ENCODE data around the gene ST6GALNAC3. TPM values are rescaled to one million over a fixed set of nuclear protein-coding genes. Genes with fewer than 3 reads are reported as not detected.

ST6GALNAC3 gene
- polyA plus RNA-seq, 1 experiment = 0.05 TPM

- no peaks in the 10 kb centered on the region for H3K36me3 ChIP-seq (ENCODE audit: control insufficient read depth, insufficient read depth, low read length)
- ChIA-PET POLR2A (no interaction called here), CTCF (no interaction called here)
- no peak overlapping the region for H3K4me3 ChIP-seq (ENCODE audit: low read depth, low read length)
- H3K27me3 ChIP-seq (ENCODE audit: control insufficient read depth, insufficient read depth, low read length) = no peaks in the 10 kb centered on the region
- no peak for DNase-seq (ENCODE audit: low read depth)
- TF ChIP-seq CTCF (IDR thresholded peaks at IDR 0.05; ENCODE audit: insufficient read depth, low read depth, low read length) = no peak
Measured at GRCh38 chr1:76124196-76124595, 49.6 kb downstream of the ST6GALNAC3 start.

- CTCF ChIA-PET = no interaction called here
- POLR2A ChIA-PET = no interaction called here
- DNase-seq (ENCODE audit: low read depth) = no peak
- no peak overlapping the region for H3K4me3 ChIP-seq (ENCODE audit: low read depth, low read length)
- no peaks in the 10 kb centered on the region for H3K27me3 ChIP-seq (ENCODE audit: control insufficient read depth, insufficient read depth, low read length)
- no peak for TF ChIP-seq CTCF (IDR thresholded peaks at IDR 0.05; ENCODE audit: insufficient read depth, low read depth, low read length)
- no peaks in the 10 kb centered on the region for H3K36me3 ChIP-seq (ENCODE audit: control insufficient read depth, insufficient read depth, low read length)
Measured at GRCh38 chr1:76125473-76126219, 51.1 kb downstream of the ST6GALNAC3 start.

- no peak for TF ChIP-seq CTCF (IDR thresholded peaks at IDR 0.05; ENCODE audit: insufficient read depth, low read depth, low read length)
- no peaks in the 10 kb centered on the region for H3K27me3 ChIP-seq (ENCODE audit: control insufficient read depth, insufficient read depth, low read length)
- DNase-seq (ENCODE audit: low read depth) = no peak
- CTCF ChIA-PET = no interaction called here
- POLR2A ChIA-PET = no interaction called here
- no peak overlapping the region for H3K4me3 ChIP-seq (ENCODE audit: low read depth, low read length)
- no peaks in the 10 kb centered on the region for H3K36me3 ChIP-seq (ENCODE audit: control insufficient read depth, insufficient read depth, low read length)
Measured at GRCh38 chr1:76128096-76128495, 53.5 kb downstream of the ST6GALNAC3 start.

- TF ChIP-seq CTCF (IDR thresholded peaks at IDR 0.05; ENCODE audit: insufficient read depth, low read depth, low read length) = no peak
- Histone ChIP-seq H3K27me3 (ENCODE audit: control insufficient read depth, insufficient read depth, low read length) (no peaks in the 10 kb centered on the region), H3K36me3 (ENCODE audit: control insufficient read depth, insufficient read depth, low read length) (no peaks in the 10 kb centered on the region), H3K4me3 (ENCODE audit: low read depth, low read length) (no peak overlapping the region)
- CTCF ChIA-PET = no interaction called here
- POLR2A ChIA-PET = no interaction called here
- DNase-seq (ENCODE audit: low read depth) = no peak
Measured at GRCh38 chr1:76129731-76130130, 55.2 kb downstream of the ST6GALNAC3 start.

GRCh38 chr1:76130992-76131391 is 56.4 kb downstream of the ST6GALNAC3 start:
- DNase-seq (ENCODE audit: low read depth) = no peak
- TF ChIP-seq CTCF (IDR thresholded peaks at IDR 0.05; ENCODE audit: insufficient read depth, low read depth, low read length) = no peak
- H3K27me3 ChIP-seq (ENCODE audit: control insufficient read depth, insufficient read depth, low read length) = no peaks in the 10 kb centered on the region
- ChIA-PET POLR2A (no interaction called here), CTCF (no interaction called here)
- no peaks in the 10 kb centered on the region for H3K36me3 ChIP-seq (ENCODE audit: control insufficient read depth, insufficient read depth, low read length)
- H3K4me3 ChIP-seq (ENCODE audit: low read depth, low read length) = no peak overlapping the region
